ENCODE results near the gene ADAMTS6.
"Not testable (repeated sequence)": the region's sequence is repeated elsewhere in the genome, so short reads cannot be mapped to it uniquely, and the experiment has no call there.

ADAMTS6 gene

DNA sequence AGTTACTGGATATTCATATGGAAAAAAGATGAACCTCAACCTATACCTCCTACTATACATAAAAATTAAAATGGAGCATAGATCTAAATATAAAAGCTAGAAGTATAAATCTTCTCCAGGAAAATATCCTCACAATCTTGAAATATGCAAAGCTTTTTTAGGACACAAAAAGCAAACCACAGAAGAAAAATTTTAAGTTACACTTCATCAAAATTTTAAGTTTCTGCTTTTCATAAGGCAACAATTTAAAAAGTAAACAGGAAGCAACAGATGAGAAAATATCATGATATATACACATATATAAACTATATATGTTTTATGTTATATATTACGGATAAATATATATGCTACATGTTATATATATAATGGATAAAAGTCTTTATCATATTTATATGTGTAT, 157.5 kb downstream of the ADAMTS6 start:
- no peaks in the 10 kb centered on the region for H3K9me3 ChIP-seq (ENCODE audit: insufficient read depth, low read length, severe bottlenecking)
- H3K27ac ChIP-seq (ENCODE audit: low read length): no peak overlapping the region
- no peaks in the 10 kb centered on the region for H3K79me2 ChIP-seq (ENCODE audit: insufficient read depth, low read length)
- H3K4me3 ChIP-seq (ENCODE audit: low read depth in 1 of 2, low read length in 2 of 2): no peak overlapping the region
- no peaks in the 10 kb centered on the region for H3K27me3 ChIP-seq (ENCODE audit: insufficient read depth, low read length, poor library complexity)
- no peaks in the 10 kb centered on the region for H3K4me1 ChIP-seq (ENCODE audit: insufficient read depth, low read length)
- no peaks in the 10 kb centered on the region for H4K20me1 ChIP-seq (ENCODE audit: insufficient read depth, low read length)
- H2AFZ ChIP-seq (ENCODE audit: low read depth, low read length): no peak overlapping the region
- H3K36me3 ChIP-seq (ENCODE audit: insufficient read depth, low read length): no peaks in the 10 kb centered on the region
- DNase-seq: no peak
- H3K4me2 ChIP-seq (ENCODE audit: insufficient read depth, low read length): no peak overlapping the region
- no peak for ATAC-seq (ENCODE audit: insufficient read depth, low read depth)
- no peak for TF ChIP-seq EZH2 (IDR thresholded peaks at IDR 0.05; ENCODE audit: borderline replicate concordance, low read depth, low read length, severe bottlenecking)
- TF ChIP-seq, protein P1, sequence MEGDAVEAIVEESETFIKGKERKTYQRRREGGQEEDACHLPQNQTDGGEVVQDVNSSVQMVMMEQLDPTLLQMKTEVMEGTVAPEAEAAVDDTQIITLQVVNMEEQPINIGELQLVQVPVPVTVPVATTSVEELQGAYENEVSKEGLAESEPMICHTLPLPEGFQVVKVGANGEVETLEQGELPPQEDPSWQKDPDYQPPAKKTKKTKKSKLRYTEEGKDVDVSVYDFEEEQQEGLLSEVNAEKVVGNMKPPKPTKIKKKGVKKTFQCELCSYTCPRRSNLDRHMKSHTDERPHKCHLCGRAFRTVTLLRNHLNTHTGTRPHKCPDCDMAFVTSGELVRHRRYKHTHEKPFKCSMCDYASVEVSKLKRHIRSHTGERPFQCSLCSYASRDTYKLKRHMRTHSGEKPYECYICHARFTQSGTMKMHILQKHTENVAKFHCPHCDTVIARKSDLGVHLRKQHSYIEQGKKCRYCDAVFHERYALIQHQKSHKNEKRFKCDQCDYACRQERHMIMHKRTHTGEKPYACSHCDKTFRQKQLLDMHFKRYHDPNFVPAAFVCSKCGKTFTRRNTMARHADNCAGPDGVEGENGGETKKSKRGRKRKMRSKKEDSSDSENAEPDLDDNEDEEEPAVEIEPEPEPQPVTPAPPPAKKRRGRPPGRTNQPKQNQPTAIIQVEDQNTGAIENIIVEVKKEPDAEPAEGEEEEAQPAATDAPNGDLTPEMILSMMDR (IDR thresholded peaks at IDR 0.05; ENCODE audit: borderline replicate concordance, extremely low read depth, low read length, poor library complexity, severe bottlenecking): no peak
- no peak overlapping the region for H3K9ac ChIP-seq (ENCODE audit: low read depth, low read length)

DNA sequence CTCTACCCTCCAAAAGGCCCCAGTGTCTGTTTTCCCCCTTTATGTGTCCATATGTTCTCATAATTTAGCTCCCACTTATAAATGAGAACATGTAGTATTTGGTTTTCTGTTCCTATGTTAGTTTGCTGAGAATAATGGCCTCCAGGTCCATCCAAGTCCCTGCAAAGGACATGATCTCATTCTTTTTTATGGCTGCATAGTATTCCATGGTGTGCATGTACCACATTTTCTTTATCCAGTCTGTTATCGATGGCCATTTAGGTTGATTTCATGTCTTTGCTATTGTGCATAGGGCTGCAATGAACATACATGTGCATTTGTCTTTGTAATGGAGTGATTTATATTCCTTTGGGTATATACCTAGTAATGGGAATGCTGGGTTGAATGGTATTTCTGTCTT, 161.0 kb downstream of the ADAMTS6 start:
- not testable (repeated sequence) for H2AFZ ChIP-seq (ENCODE audit: low read depth, low read length); H3K4me3 ChIP-seq (ENCODE audit: low read depth in 1 of 2, low read length in 2 of 2); H3K27me3 ChIP-seq (ENCODE audit: insufficient read depth, low read length, poor library complexity); H3K36me3 ChIP-seq (ENCODE audit: insufficient read depth, low read length); H3K79me2 ChIP-seq (ENCODE audit: insufficient read depth, low read length); H3K4me2 ChIP-seq (ENCODE audit: insufficient read depth, low read length); H3K9ac ChIP-seq (ENCODE audit: low read depth, low read length); DNase-seq; H3K27ac ChIP-seq (ENCODE audit: low read length); H3K4me1 ChIP-seq (ENCODE audit: insufficient read depth, low read length); H4K20me1 ChIP-seq (ENCODE audit: insufficient read depth, low read length); ATAC-seq (ENCODE audit: insufficient read depth, low read depth); H3K9me3 ChIP-seq (ENCODE audit: insufficient read depth, low read length, severe bottlenecking)

GRCh38 chr5:65320250-65320649, 161.5 kb downstream of the ADAMTS6 start:
- Histone ChIP-seq H3K9ac (ENCODE audit: low read depth, low read length) (no peak overlapping the region), H3K4me2 (ENCODE audit: insufficient read depth, low read length) (no peak overlapping the region), H3K79me2 (ENCODE audit: insufficient read depth, low read length) (no peaks in the 10 kb centered on the region), H3K36me3 (ENCODE audit: insufficient read depth, low read length) (no peaks in the 10 kb centered on the region), H3K4me3 (ENCODE audit: low read depth in 1 of 2, low read length in 2 of 2) (no peak overlapping the region), H3K4me1 (ENCODE audit: insufficient read depth, low read length) (no peaks in the 10 kb centered on the region), H3K27ac (ENCODE audit: low read length) (no peak overlapping the region), H3K9me3 (ENCODE audit: insufficient read depth, low read length, severe bottlenecking) (no peaks in the 10 kb centered on the region), H3K27me3 (ENCODE audit: insufficient read depth, low read length, poor library complexity) (no peaks in the 10 kb centered on the region), H2AFZ (ENCODE audit: low read depth, low read length) (no peak overlapping the region), H4K20me1 (ENCODE audit: insufficient read depth, low read length) (no peaks in the 10 kb centered on the region)
- TF ChIP-seq, protein P1 (IDR thresholded peaks at IDR 0.05; ENCODE audit: borderline replicate concordance, extremely low read depth, low read length, poor library complexity, severe bottlenecking): no peak
- TF ChIP-seq EZH2 (IDR thresholded peaks at IDR 0.05; ENCODE audit: borderline replicate concordance, low read depth, low read length, severe bottlenecking): no peak
- ATAC-seq (ENCODE audit: insufficient read depth, low read depth): no peak
- no peak for DNase-seq

- Histone ChIP-seq H4K20me1 (ENCODE audit: insufficient read depth, low read length) (no peaks in the 10 kb centered on the region), H3K79me2 (ENCODE audit: insufficient read depth, low read length) (no peaks in the 10 kb centered on the region), H3K9ac (ENCODE audit: low read depth, low read length) (no peak overlapping the region), H3K27me3 (ENCODE audit: insufficient read depth, low read length, poor library complexity) (no peaks in the 10 kb centered on the region), H3K4me1 (ENCODE audit: insufficient read depth, low read length) (no peaks in the 10 kb centered on the region), H3K4me3 (ENCODE audit: low read depth in 1 of 2, low read length in 2 of 2) (no peak overlapping the region), H3K4me2 (ENCODE audit: insufficient read depth, low read length) (no peak overlapping the region), H3K36me3 (ENCODE audit: insufficient read depth, low read length) (no peaks in the 10 kb centered on the region), H2AFZ (ENCODE audit: low read depth, low read length) (no peak overlapping the region), H3K27ac (ENCODE audit: low read length) (no peak overlapping the region), H3K9me3 (ENCODE audit: insufficient read depth, low read length, severe bottlenecking) (no peaks in the 10 kb centered on the region)
- DNase-seq: no peak
- TF ChIP-seq EZH2 (IDR thresholded peaks at IDR 0.05; ENCODE audit: borderline replicate concordance, low read depth, low read length, severe bottlenecking): no peak
- TF ChIP-seq, protein P1 (IDR thresholded peaks at IDR 0.05; ENCODE audit: borderline replicate concordance, extremely low read depth, low read length, poor library complexity, severe bottlenecking): no peak
- ATAC-seq (ENCODE audit: insufficient read depth, low read depth): no peak
These were observed 173.8 kb downstream of the ADAMTS6 start for GRCh38 chr5:65307931-65308330.
